T-helper 2 cell treated with Interferon-gamma antibody and Interleukin-4, amounts not matched to agents 5 μg/mL and 100 μg/mL, for 36 hours (primary cell): ENCODE results near the gene ZNF846.
A peak's percentile ranks its signal among the peaks of the same experiment; 100 is the strongest.

Experiments
- DNase-seq: peaks from one replicate; pipeline ENCODE4 v3.0.0; 2021; ENCODE audit warnings: low spot score
- H3K27ac Mint-ChIP-seq: one replicate; pipeline ENCODE4 v1.8.0; 2021; ENCODE audit warnings: mild to moderate bottlenecking, mixed read lengths
- H3K27me3 Mint-ChIP-seq: one replicate; pipeline ENCODE4 v1.8.0; 2021; ENCODE audit warnings: low read depth, mixed read lengths
- H3K36me3 Mint-ChIP-seq: one replicate; pipeline ENCODE4 v1.8.0; 2021; ENCODE audit warnings: low read depth, mixed read lengths
- H3K4me1 Mint-ChIP-seq: one replicate; pipeline ENCODE4 v1.8.0; 2021; ENCODE audit warnings: low read depth, mixed read lengths
- H3K4me3 Mint-ChIP-seq: one replicate; pipeline ENCODE4 v1.8.0; 2022; ENCODE audit warnings: mild to moderate bottlenecking, moderate library complexity, mixed read lengths
- H3K9me3 Mint-ChIP-seq: one replicate; pipeline ENCODE4 v1.8.0; 2021; ENCODE audit warnings: mixed read lengths

ZNF846 gene

GRCh38 chr19:9768175-9769112 lies at the start of gene ZNF846:
TSS of gene ZNF846 (minus strand) at chr19:9768738. CDS start at chr19:9764950, 3,788 bp downstream.
- peaks cover 5% of the 10 kb centered on the region for H3K4me1 Mint-ChIP-seq
- H3K27ac Mint-ChIP-seq = peak within 1 kb of the TSS; percentile 97
- H3K9me3 Mint-ChIP-seq = peaks cover 25% of the 10 kb centered on the region
- DNase-seq = peak; percentile 94
- peak within 1 kb of the TSS; percentile 95 for H3K4me3 Mint-ChIP-seq
- no peaks in the 10 kb centered on the region for H3K27me3 Mint-ChIP-seq
- peaks cover 20% of the 10 kb centered on the region for H3K36me3 Mint-ChIP-seq

GRCh38 chr19:9818175-9818733 lies 49.7 kb upstream of the ZNF846 start:
- peak overlapping the region; percentile 92 for H3K27ac Mint-ChIP-seq
- H3K27me3 Mint-ChIP-seq = no peaks in the 10 kb centered on the region
- H3K36me3 Mint-ChIP-seq = peaks cover 29% of the 10 kb centered on the region

GRCh38 chr19:9811139-9811538 lies 42.6 kb upstream of the ZNF846 start:
- Mint-ChIP-seq H3K4me3 (no peak overlapping the region), H3K36me3 (peaks cover 32% of the 10 kb centered on the region)
- no peak for DNase-seq

More at GRCh38 chr19:9818175-9818733, 49.7 kb upstream of the ZNF846 start:
- DNase-seq = no peak
- Mint-ChIP-seq H3K9me3 (peaks cover 18% of the 10 kb centered on the region), H3K4me3 (peak overlapping the region; percentile 91), H3K4me1 (peaks cover 13% of the 10 kb centered on the region)

GRCh38 chr19:9808855-9809824 lies 40.6 kb upstream of the ZNF846 start:
- peak overlapping the region; percentile 36 for H3K27ac Mint-ChIP-seq
- no peak for DNase-seq

More at GRCh38 chr19:9811139-9811538, 42.6 kb upstream of the ZNF846 start:
- H3K27me3 Mint-ChIP-seq = no peaks in the 10 kb centered on the region
- H3K9me3 Mint-ChIP-seq = peaks cover 10% of the 10 kb centered on the region
- H3K4me1 Mint-ChIP-seq = peaks cover 5% of the 10 kb centered on the region
- no peak overlapping the region for H3K27ac Mint-ChIP-seq

GRCh38 chr19:9806803-9807202 lies 38.3 kb upstream of the ZNF846 start:
- peaks cover 19% of the 10 kb centered on the region for H3K36me3 Mint-ChIP-seq
- no peak for DNase-seq
- peaks cover 5% of the 10 kb centered on the region for H3K4me1 Mint-ChIP-seq
- no peak overlapping the region for H3K27ac Mint-ChIP-seq
- no peak overlapping the region for H3K4me3 Mint-ChIP-seq
- no peaks in the 10 kb centered on the region for H3K27me3 Mint-ChIP-seq
- H3K9me3 Mint-ChIP-seq = no peaks in the 10 kb centered on the region

More at GRCh38 chr19:9808855-9809824, 40.6 kb upstream of the ZNF846 start:
- Mint-ChIP-seq H3K36me3 (peaks cover 20% of the 10 kb centered on the region), H3K27me3 (no peaks in the 10 kb centered on the region), H3K4me1 (peaks cover 5% of the 10 kb centered on the region), H3K4me3 (no peak overlapping the region), H3K9me3 (peaks cover 3% of the 10 kb centered on the region)

- no peaks in the 10 kb centered on the region for H3K27me3 Mint-ChIP-seq
- no peak overlapping the region for H3K27ac Mint-ChIP-seq
- no peaks in the 10 kb centered on the region for H3K9me3 Mint-ChIP-seq
- H3K36me3 Mint-ChIP-seq = peaks cover 12% of the 10 kb centered on the region
- peaks cover 11% of the 10 kb centered on the region for H3K4me1 Mint-ChIP-seq
- H3K4me3 Mint-ChIP-seq = no peak overlapping the region
- no peak for DNase-seq
Observed at GRCh38 chr19:9801976-9802375, 33.4 kb upstream of the ZNF846 start.

GRCh38 chr19:9799162-9799561 lies 30.6 kb upstream of the ZNF846 start:
- H3K4me3 Mint-ChIP-seq = no peak overlapping the region
- H3K9me3 Mint-ChIP-seq = no peaks in the 10 kb centered on the region
- H3K4me1 Mint-ChIP-seq = peaks cover 18% of the 10 kb centered on the region
- peak overlapping the region; percentile 56 for H3K27ac Mint-ChIP-seq
- H3K27me3 Mint-ChIP-seq = no peaks in the 10 kb centered on the region
- DNase-seq = no peak
- H3K36me3 Mint-ChIP-seq = peaks cover 11% of the 10 kb centered on the region

- no peaks in the 10 kb centered on the region for H3K27me3 Mint-ChIP-seq
- no peak overlapping the region for H3K4me3 Mint-ChIP-seq
- H3K9me3 Mint-ChIP-seq = no peaks in the 10 kb centered on the region
- H3K4me1 Mint-ChIP-seq = peaks cover 25% of the 10 kb centered on the region
- no peak for DNase-seq
- no peak overlapping the region for H3K27ac Mint-ChIP-seq
- peaks cover 11% of the 10 kb centered on the region for H3K36me3 Mint-ChIP-seq
Observed at GRCh38 chr19:9797871-9798270, 29.3 kb upstream of the ZNF846 start.

GRCh38 chr19:9796113-9796773 lies 27.7 kb upstream of the ZNF846 start:
- DNase-seq = peak; percentile 78
- H3K4me1 Mint-ChIP-seq = peaks cover 29% of the 10 kb centered on the region
- H3K27me3 Mint-ChIP-seq = no peaks in the 10 kb centered on the region
- H3K4me3 Mint-ChIP-seq = no peak overlapping the region
- H3K27ac Mint-ChIP-seq = peak overlapping the region; percentile 73
- H3K9me3 Mint-ChIP-seq = no peaks in the 10 kb centered on the region
- H3K36me3 Mint-ChIP-seq = peaks cover 5% of the 10 kb centered on the region

- Mint-ChIP-seq H3K27me3 (no peaks in the 10 kb centered on the region), H3K4me1 (peaks cover 25% of the 10 kb centered on the region), H3K27ac (peak overlapping the region; percentile 98), H3K9me3 (no peaks in the 10 kb centered on the region), H3K36me3 (peaks cover 1% of the 10 kb centered on the region), H3K4me3 (peak overlapping the region; percentile 90)
- peak; percentile 46 for DNase-seq
Observed at GRCh38 chr19:9793071-9793591, 24.6 kb upstream of the ZNF846 start.

- peaks cover 1% of the 10 kb centered on the region for H3K36me3 Mint-ChIP-seq
- peaks cover 23% of the 10 kb centered on the region for H3K4me1 Mint-ChIP-seq
- peak overlapping the region; percentile 98 for H3K27ac Mint-ChIP-seq
- H3K4me3 Mint-ChIP-seq = peak overlapping the region; percentile 90
- H3K27me3 Mint-ChIP-seq = no peaks in the 10 kb centered on the region
- DNase-seq = peak; percentile 77
- H3K9me3 Mint-ChIP-seq = no peaks in the 10 kb centered on the region
Observed at GRCh38 chr19:9792206-9793070, 23.9 kb upstream of the ZNF846 start.

GRCh38 chr19:9791552-9792205 lies 23.1 kb upstream of the ZNF846 start:
- DNase-seq = peak; percentile 85
- H3K4me1 Mint-ChIP-seq = peaks cover 21% of the 10 kb centered on the region
- no peaks in the 10 kb centered on the region for H3K27me3 Mint-ChIP-seq
- H3K4me3 Mint-ChIP-seq = peak overlapping the region; percentile 90
- H3K36me3 Mint-ChIP-seq = peaks cover 1% of the 10 kb centered on the region
- no peaks in the 10 kb centered on the region for H3K9me3 Mint-ChIP-seq
- peak overlapping the region; percentile 98 for H3K27ac Mint-ChIP-seq
